Measurements from ENCODE around the gene RAB33B. TPM values are rescaled to one million over a fixed set of nuclear protein-coding genes. Genes with fewer than 3 reads are reported as not detected.

Gene RAB33B
- total RNA-seq, 1 donor: 14.7 TPM

- H3K4me3 ChIP-seq (ENCODE audit: low read depth, low read length): no peak overlapping the region
- TF ChIP-seq CTCF (IDR thresholded peaks at IDR 0.05; ENCODE audit: insufficient read depth, low read depth, low read length): no peak
- DNase-seq (ENCODE audit: low read depth): no peak
Observed at GRCh38 chr4:139503622-139504166, 49.8 kb downstream of the RAB33B start.

GRCh38 chr4:139506774-139507173 is 52.9 kb downstream of the RAB33B start:
- TF ChIP-seq CTCF (IDR thresholded peaks at IDR 0.05; ENCODE audit: insufficient read depth, low read depth, low read length): no peak
- no peak for DNase-seq (ENCODE audit: low read depth)
- H3K4me3 ChIP-seq (ENCODE audit: low read depth, low read length): no peak overlapping the region

- no peak for TF ChIP-seq CTCF (IDR thresholded peaks at IDR 0.05; ENCODE audit: insufficient read depth, low read depth, low read length)
- H3K4me3 ChIP-seq (ENCODE audit: low read depth, low read length): no peak overlapping the region
- no peak for DNase-seq (ENCODE audit: low read depth)
Observed at GRCh38 chr4:139508581-139509237, 54.8 kb downstream of the RAB33B start.

DNA sequence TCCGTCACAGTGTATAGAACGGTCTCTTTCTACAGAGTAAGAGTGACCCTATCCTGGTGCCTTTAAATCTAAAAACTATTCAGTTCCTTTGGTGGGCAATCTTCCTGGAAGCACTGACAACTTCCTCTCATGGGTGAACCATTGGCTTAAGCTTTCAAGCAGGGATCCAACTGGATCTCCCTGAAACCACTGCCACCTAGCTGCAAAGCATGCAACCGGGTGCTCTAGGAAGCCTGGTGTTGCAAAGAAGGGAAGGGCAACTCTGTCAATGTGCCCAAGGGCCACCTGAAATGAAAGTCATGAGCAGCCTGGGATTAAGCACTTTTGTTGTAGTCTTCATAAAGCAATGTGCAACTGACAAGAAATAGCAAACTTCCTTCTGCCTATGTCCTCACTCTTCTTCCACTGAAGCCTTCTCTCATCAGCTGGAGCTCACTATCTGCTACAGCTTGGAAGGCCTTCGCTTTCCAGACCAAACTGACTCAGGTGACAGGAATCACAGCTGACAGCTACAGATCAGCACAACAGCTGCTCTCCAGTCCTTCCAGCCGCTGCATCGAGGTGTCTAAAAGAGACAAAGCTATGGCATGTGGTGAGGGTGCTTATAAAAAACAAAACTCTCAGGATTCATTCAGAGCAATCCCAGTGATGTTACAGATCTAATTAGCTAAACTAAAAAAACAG is 55.9 kb downstream of the RAB33B start:
- H3K4me3 ChIP-seq (ENCODE audit: low read depth, low read length): no peak overlapping the region
- peak; percentile 20 for DNase-seq (ENCODE audit: low read depth)
- peak; percentile 49 for TF ChIP-seq CTCF (IDR thresholded peaks at IDR 0.05; ENCODE audit: insufficient read depth, low read depth, low read length)

DNA sequence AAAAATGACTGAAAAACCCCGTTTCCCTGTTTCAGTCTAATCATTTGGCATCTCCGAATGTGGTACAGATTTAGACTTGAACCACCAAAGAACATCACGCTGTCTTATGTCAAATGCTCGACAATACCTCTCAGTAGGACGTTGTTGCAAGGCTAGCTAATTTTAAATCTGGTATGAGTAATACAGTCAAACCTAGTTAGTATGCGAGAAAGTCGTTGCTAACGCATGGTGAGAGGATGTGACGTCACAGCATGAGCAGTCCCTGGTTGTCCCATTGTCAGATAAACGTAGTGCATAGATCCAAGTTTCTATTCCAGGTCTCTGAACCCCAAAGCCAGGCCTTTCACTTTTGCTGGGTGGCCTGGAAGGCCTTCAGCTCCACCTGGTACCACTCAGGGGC is 57.4 kb downstream of the RAB33B start:
- TF ChIP-seq CTCF (IDR thresholded peaks at IDR 0.05; ENCODE audit: insufficient read depth, low read depth, low read length): no peak
- DNase-seq (ENCODE audit: low read depth): no peak
- no peak overlapping the region for H3K4me3 ChIP-seq (ENCODE audit: low read depth, low read length)

DNA sequence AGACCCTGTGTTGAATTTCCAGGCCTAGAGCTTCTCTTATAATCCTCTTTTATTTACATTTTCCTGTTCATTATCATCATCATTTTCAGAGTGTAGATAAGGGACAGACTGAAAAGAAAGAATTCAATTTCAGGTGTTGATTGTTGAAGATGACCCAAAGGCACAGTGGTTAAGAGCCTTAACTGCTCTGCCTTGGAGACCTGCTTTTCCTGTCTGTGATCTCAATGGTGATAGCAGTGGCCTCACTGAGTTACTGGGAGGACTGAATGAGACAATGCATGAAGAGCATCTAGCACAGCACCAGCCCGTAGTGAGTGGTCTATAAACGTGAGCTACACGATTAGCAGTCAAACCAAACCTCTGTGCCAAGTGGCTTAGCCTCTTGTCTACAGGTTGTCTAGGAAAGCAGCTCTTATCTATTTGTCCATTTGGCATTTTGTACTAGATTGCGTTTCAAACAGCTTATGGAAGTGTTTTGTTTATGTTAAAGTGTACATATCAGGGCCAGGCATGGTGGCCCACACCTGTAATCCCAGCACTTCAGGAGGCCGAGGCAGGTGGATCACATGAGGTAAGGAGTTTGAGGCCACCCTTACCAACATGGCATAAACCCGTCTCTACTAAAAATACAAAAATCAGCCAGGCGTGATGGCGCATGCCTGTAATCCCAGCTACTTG is 60.6 kb downstream of the RAB33B start:
- no peak for TF ChIP-seq CTCF (IDR thresholded peaks at IDR 0.05; ENCODE audit: insufficient read depth, low read depth, low read length)
- H3K4me3 ChIP-seq (ENCODE audit: low read depth, low read length): no peak overlapping the region
- DNase-seq (ENCODE audit: low read depth): no peak

Measured in fibroblast of villous mesenchyme (primary cell).